Measurements from ENCODE around the gene DDIT4L.
"Not testable (repeated sequence)": the region's sequence is repeated elsewhere in the genome, so short reads cannot be mapped to it uniquely, and the experiment has no call there.

The DDIT4L gene

GRCh38 chr4:100147198-100147597, 43.1 kb downstream of the DDIT4L start:
- no peak for DNase-seq (ENCODE audit: low read depth)
- no peak overlapping the region for H3K4me3 ChIP-seq (ENCODE audit: low read depth, low read length)
- no peak for TF ChIP-seq CTCF (IDR thresholded peaks at IDR 0.05; ENCODE audit: low read depth, low read length, missing control alignments)

- H3K4me3 ChIP-seq (ENCODE audit: low read depth, low read length): no peak overlapping the region
- DNase-seq (ENCODE audit: low read depth): no peak
- no peak for TF ChIP-seq CTCF (IDR thresholded peaks at IDR 0.05; ENCODE audit: low read depth, low read length, missing control alignments)
Measured at GRCh38 chr4:100146756-100147155, 43.5 kb downstream of the DDIT4L start.

GRCh38 chr4:100137320-100137719, 52.9 kb downstream of the DDIT4L start:
- not testable (repeated sequence) for DNase-seq (ENCODE audit: low read depth); H3K4me3 ChIP-seq (ENCODE audit: low read depth, low read length)
